SK-N-MC (cell line): ENCODE results near the gene MAPK1IP1L.
A peak's percentile ranks its signal among the peaks of the same experiment; 100 is the strongest.

Experiments used
- EZH2 ChIP-seq: fragments of 200-600 bp; sonication (generic); IDR thresholded peaks from one replicate; pipeline ENCODE4 v1.6.1; 2017; ENCODE audit warnings: antibody characterized with exemption
- POLR2AphosphoS5 ChIP-seq: IDR thresholded peaks from 2 replicates; pipeline ENCODE4 v1.6.1; 2012; ENCODE audit warnings: mild to moderate bottlenecking, low read depth, low read length, borderline replicate concordance

DNA sequence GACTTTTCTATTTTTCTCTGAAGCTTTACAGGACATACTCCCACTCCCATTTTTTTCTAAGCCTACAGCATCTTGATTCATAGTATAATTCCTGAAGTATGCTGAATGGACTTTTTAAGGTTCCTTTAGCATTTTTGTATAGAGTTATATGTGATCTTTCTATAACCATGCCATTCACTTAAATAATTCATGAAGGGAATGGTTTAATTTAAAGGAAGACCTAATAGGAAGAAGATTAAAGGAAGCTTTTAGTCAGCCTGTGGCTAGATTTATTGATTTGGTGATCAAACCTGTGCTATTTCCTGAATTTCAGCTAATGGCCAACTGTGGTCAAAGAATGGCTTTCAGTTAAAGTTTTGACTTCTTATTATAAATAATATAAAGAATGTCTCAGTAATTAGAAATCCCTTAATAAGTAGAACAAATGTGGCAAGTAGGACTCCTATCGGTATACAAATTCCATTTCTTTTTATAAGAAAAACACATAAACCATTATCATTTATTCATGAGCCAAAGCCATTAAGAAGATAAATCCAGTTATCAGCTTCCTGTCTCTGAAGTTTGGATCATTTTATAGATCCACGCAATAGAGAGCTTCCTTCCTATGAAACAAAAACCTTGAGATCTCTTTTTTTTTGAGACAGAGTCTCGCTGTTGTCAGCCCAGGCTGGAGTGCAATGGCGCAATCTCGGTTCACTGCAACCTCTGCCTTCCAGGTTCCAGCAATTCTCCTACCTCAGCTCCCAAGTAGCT lies 4.0 kb upstream of the MAPK1IP1L start:
- no peak for TF ChIP-seq EZH2
- TF ChIP-seq POLR2AphosphoS5 = peak; percentile 59; the same call in 1 of the 2 replicates
